NCI-H146 treated with DMSO at 0.1 percent for 48 hours (cell line): ENCODE data around the gene GTPBP4.
"Not testable (repeated sequence)": the region's sequence is repeated elsewhere in the genome, so short reads cannot be mapped to it uniquely, and the experiment has no call there.

Experiments
- DNase-seq: peaks from one replicate; lab custom pipeline; 2025; ENCODE audit not compliant: unreplicated experiment; lab: John Stamatoyannopoulos, UW

GTPBP4 gene

GRCh38 chr10:988667-989545 is 672 bp downstream of the GTPBP4 start:
- no peak for DNase-seq

GRCh38 chr10:990808-991207 is 2.6 kb downstream of the GTPBP4 start:
- no peak for DNase-seq

GRCh38 chr10:992467-992866 is 4.2 kb downstream of the GTPBP4 start:
- no peak for DNase-seq

GRCh38 chr10:992871-993270 is 4.6 kb downstream of the GTPBP4 start:
- no peak for DNase-seq

- DNase-seq = no peak
Observed at GRCh38 chr10:994836-995558, 6.8 kb downstream of the GTPBP4 start.

GRCh38 chr10:995559-995926 is 7.3 kb downstream of the GTPBP4 start:
- no peak for DNase-seq

- no peak for DNase-seq
Observed at GRCh38 chr10:996031-996430, 7.8 kb downstream of the GTPBP4 start.

GRCh38 chr10:997266-998022 is 9.2 kb downstream of the GTPBP4 start:
- no peak for DNase-seq

GRCh38 chr10:1002425-1003006 is 14.3 kb downstream of the GTPBP4 start:
- DNase-seq = no peak

GRCh38 chr10:1003884-1004670 is 15.8 kb downstream of the GTPBP4 start:
- no peak for DNase-seq

GRCh38 chr10:1006573-1006972 is 18.3 kb downstream of the GTPBP4 start:
- no peak for DNase-seq

- DNase-seq = no peak
Observed at GRCh38 chr10:1007583-1007982, 19.3 kb downstream of the GTPBP4 start.

GRCh38 chr10:1009071-1009494 is 20.8 kb downstream of the GTPBP4 start:
- DNase-seq = no peak

- DNase-seq = not testable (repeated sequence)
Observed at GRCh38 chr10:1009947-1010346, 21.7 kb downstream of the GTPBP4 start.

GRCh38 chr10:1010703-1011102 is 22.5 kb downstream of the GTPBP4 start:
- no peak for DNase-seq

GRCh38 chr10:1011696-1012095 is 23.5 kb downstream of the GTPBP4 start:
- no peak for DNase-seq

- no peak for DNase-seq
Observed at GRCh38 chr10:1015688-1016087, 27.5 kb downstream of the GTPBP4 start.

- DNase-seq = no peak
Observed at GRCh38 chr10:1019362-1019761, 31.1 kb downstream of the GTPBP4 start.

- no peak for DNase-seq
Observed at GRCh38 chr10:1020460-1020859, 32.2 kb downstream of the GTPBP4 start.

- DNase-seq = no peak
Observed at GRCh38 chr10:1020958-1021357, 32.7 kb downstream of the GTPBP4 start.
